Activated CD8-positive, alpha-beta memory T cell treated with anti-CD3 and anti-CD28 coated beads for 4 hours (primary cell): Measurements from ENCODE around the gene ALPG.
"Not testable (repeated sequence)": the region's sequence is repeated elsewhere in the genome, so short reads cannot be mapped to it uniquely, and the experiment has no call there.

Experiments
- DNase-seq, 2 donors: peaks; one replicate each; pipeline ENCODE4 v3.0.0-alpha.2; 2020; ENCODE audit warnings: low read depth in 2 of 2

The ALPG gene

GRCh38 chr2:232395586-232395985, 11.1 kb upstream of the ALPG start:
- DNase-seq: no peak

GRCh38 chr2:232396683-232397082, 10.0 kb upstream of the ALPG start:
- no peak for DNase-seq

- no peak for DNase-seq
Observed at GRCh38 chr2:232398293-232399034, 8.2 kb upstream of the ALPG start.

- DNase-seq: no peak
Observed at GRCh38 chr2:232400256-232401015, 6.2 kb upstream of the ALPG start.

GRCh38 chr2:232402518-232402917, 4.1 kb upstream of the ALPG start:
- no peak for DNase-seq

GRCh38 chr2:232405943-232406510, 617 bp upstream of the ALPG start:
- no peak for DNase-seq

GRCh38 chr2:232407428-232408150, 945 bp downstream of the ALPG start:
- DNase-seq: not testable (repeated sequence)

- DNase-seq: not testable (repeated sequence)
Observed at GRCh38 chr2:232408269-232408668, 1.6 kb downstream of the ALPG start.

GRCh38 chr2:232409617-232410016, 3.0 kb downstream of the ALPG start:
- DNase-seq: not testable (repeated sequence)

GRCh38 chr2:232410238-232410900, 3.7 kb downstream of the ALPG start:
- DNase-seq: no peak

- no peak for DNase-seq
Observed at GRCh38 chr2:232411901-232412629, 5.4 kb downstream of the ALPG start.

GRCh38 chr2:232412986-232413385, 6.3 kb downstream of the ALPG start:
- no peak for DNase-seq

- no peak for DNase-seq
Observed at GRCh38 chr2:232415138-232415690, 8.6 kb downstream of the ALPG start.

GRCh38 chr2:232415736-232416520, 9.3 kb downstream of the ALPG start:
- no peak for DNase-seq

GRCh38 chr2:232416521-232417470, 10.2 kb downstream of the ALPG start:
- no peak for DNase-seq

- DNase-seq: no peak
Observed at GRCh38 chr2:232417489-232417888, 10.8 kb downstream of the ALPG start.

GRCh38 chr2:232418056-232418455, 11.4 kb downstream of the ALPG start:
- DNase-seq: no peak

GRCh38 chr2:232418466-232419244, 12.0 kb downstream of the ALPG start:
- DNase-seq: no peak
